HuH-7.5 (cell line): ENCODE results near the gene SNAPC4.
"Not testable (repeated sequence)": the region's sequence is repeated elsewhere in the genome, so short reads cannot be mapped to it uniquely, and the experiment has no call there.

Experiments
- DNase-seq: peaks from one replicate; pipeline ENCODE4 v3.0.0; 2011; ENCODE audit warnings: low spot score

SNAPC4 gene

DNA sequence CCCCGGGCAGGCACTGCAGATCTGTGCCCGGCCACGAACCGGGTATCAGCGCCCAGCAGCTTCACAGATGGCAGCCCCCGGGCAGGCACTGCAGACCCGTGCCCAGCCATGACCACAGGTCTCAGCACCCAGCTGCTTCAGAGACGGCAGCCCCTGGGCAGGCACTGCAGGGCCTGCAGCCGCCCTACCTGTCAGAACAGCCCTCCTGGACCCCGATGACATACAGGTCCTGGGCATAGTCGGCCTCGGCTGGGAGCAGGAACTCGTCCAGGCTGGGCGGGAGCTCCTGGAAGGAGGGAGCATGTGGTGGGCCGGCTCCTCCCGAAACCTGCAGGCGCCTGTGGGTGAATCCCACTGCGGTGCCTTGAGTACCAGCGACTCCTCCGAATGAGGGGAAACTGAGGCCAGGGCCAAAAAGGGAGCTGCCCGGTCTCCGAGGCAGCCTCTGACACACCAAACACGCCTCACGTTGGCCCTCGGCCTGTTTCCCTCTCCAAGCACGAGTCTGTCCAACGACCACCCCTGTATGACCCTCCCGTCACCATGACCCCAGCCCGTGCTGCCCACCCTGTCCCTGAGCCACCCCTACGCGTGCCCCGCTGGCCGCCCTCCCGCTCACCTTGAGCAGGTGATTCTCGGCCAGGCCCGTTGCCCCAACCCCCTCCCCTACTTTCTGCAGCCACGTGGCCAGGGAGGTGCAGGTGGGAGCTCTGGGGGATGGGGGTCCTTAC, 34.0 kb upstream of the SNAPC4 start:
- no peak for DNase-seq

GRCh38 chr9:136433043-136433715, 33.2 kb upstream of the SNAPC4 start:
- no peak for DNase-seq

GRCh38 chr9:136432591-136432990, 32.6 kb upstream of the SNAPC4 start:
- no peak for DNase-seq

DNA sequence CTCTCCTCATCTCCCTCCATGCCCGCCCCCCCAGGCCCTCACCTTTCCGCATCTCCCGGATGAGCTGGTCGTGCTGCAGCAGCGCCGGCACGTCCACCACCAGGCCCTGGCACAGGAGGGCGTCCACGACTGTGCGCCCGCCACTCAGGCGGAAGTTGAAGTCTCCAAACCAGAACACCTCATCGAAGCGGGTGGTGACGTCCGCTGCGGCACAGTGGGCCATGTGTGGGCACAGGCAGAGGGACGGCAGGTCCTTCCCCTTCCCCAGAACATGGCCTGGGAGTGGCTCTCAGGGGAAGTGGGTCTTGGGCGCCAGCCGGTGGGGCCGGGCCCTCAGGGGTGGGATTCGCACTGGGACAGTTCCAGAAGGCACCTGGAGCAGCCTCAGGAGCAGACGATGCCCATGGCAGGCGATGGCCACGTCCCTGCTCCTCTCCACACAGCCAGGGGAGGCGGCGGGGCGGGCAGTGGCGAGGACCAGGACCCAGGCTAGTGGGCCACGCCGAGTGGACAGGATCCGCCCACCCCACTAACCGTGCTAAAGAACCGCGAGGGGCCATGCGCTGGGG, 31.9 kb upstream of the SNAPC4 start:
- DNase-seq, result no peak

- DNase-seq, result no peak
Observed at GRCh38 chr9:136430588-136431234, 30.7 kb upstream of the SNAPC4 start.

- no peak for DNase-seq
Observed at GRCh38 chr9:136429683-136430491, 29.9 kb upstream of the SNAPC4 start.

DNA sequence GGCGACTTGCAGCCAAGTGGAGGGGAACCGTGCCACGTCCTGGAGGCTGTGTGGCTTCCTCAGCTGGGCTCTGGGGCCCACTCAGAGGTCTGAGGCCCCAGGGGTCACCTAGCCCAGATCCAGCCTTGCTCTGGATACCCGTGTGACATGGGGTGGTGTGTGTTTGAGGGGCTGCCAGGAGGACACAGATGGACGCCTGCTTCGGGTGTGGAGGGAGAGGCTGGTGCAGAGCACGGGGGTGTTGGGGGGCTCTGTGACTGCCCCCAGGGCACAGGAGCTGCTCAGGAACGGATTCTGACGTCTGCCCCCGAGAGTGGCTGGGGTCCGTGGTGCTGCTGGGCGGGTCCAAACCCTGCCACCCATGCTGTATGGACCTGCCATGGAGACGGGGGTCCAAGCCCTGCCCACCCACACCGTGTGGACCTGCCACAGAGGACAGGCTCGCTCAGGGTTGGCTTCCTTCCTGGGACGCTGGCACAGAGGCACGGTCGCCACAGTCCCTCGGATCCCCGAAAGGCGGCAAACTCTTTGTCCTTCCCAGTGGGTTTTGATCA, 29.2 kb upstream of the SNAPC4 start:
- DNase-seq, result no peak

- no peak for DNase-seq
Observed at GRCh38 chr9:136426787-136427186, 26.8 kb upstream of the SNAPC4 start.

- not testable (repeated sequence) for DNase-seq
Observed at GRCh38 chr9:136425367-136425766, 25.4 kb upstream of the SNAPC4 start.

DNA sequence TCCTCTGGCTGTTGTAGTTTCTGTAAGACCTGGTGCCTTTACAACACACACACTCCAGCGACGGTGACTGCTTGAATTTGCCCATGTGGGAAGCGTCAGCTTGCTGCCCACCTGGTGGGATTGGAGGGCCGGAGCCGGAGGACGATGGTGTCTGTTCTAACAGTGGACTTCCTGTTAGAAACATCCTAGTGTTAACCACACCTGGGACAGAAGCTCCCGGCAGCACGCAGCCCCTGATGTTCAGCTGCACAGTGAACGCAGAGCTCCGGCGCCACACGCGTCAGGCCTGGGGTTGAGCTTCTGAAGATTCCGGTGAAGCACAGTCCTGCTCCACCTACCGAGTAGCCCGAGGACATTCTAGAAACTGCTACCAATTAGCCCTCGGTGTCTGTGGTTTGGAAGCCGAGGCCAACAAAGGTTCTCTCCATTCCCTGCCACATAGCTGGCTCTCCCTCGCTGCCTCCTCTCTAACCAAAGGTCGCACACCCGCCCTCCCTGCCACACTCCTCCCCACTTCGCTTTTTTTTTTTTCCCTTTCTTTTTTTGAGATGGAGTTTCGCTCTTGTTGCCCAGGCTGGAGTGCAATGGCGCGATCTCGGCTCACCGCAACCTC, 24.9 kb upstream of the SNAPC4 start:
- no peak for DNase-seq

GRCh38 chr9:136423432-136424146, 23.6 kb upstream of the SNAPC4 start:
- DNase-seq, result no peak

GRCh38 chr9:136422876-136423275, 22.9 kb upstream of the SNAPC4 start:
- DNase-seq, result no peak

DNA sequence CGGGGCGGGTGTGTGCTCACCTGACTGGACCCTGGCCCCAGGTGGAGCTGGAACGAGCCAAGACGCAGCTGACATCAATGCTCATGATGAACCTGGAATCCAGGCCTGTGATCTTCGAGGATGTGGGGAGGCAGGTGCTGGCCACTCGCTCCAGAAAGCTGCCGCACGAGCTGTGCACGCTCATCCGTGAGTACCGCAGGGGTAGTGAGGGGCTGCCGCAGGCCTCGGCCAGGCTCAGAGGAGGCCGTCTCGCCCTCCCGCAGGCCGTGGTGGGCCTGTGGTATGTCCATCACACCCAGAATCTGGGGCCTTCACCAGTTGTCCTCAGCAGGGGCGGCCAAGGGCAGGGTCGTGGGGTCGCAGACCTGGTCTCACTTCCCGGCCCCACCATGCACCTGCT, 21.8 kb upstream of the SNAPC4 start:
- no peak for DNase-seq

- DNase-seq, result no peak
Observed at GRCh38 chr9:136419092-136419420, 19.1 kb upstream of the SNAPC4 start.

GRCh38 chr9:136418182-136419091, 18.5 kb upstream of the SNAPC4 start:
- DNase-seq, result no peak

DNA sequence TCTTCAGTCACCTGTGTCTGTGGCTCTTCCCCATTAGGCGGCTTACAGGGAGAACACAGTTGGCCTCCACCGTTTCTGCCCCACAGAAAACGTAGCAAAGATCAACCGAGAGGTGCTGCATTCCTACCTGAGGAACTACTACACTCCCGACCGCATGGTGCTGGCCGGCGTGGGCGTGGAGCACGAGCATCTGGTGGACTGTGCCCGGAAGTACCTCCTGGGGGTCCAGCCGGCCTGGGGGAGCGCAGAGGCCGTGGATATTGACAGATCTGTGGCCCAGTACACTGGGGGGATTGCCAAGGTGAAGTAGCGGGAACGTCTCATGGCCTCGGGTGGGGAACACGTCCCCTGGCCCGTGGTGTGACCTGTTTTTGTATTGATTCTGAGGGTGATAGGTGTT, 16.9 kb upstream of the SNAPC4 start:
- DNase-seq, result no peak

- no peak for DNase-seq
Observed at GRCh38 chr9:136416427-136416826, 16.5 kb upstream of the SNAPC4 start.

DNA sequence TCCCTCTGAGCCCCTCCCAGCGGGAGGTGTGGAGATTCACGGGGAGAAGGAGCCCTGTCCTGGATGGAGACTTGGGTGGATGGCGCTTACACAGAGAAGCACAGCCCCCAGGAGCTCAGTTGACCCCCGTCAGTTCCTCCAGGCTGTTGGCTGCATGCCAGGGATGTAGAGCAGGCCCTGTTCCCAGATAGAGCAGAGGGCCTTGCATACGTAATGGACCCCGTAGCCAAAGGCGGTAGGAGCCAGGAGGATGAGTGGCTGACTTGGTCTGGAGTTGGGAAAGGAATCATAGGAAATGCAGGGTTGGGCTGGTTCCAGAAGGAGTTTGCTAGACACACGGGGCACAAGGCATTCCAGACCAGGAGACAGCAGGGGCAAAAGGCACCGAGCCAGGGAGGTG, 13.0 kb upstream of the SNAPC4 start:
- no peak for DNase-seq

- no peak for DNase-seq
Observed at GRCh38 chr9:136411378-136411777, 11.4 kb upstream of the SNAPC4 start.
